Activated naive CD4-positive, alpha-beta T cell treated with anti-CD3 and anti-CD28 coated beads, Interleukin-2, amount 10 ng/mL, durations not matched to agents 7 days and 5 days (primary cell): ENCODE measurements around the gene MT1E.
"Not testable (repeated sequence)": the region's sequence is repeated elsewhere in the genome, so short reads cannot be mapped to it uniquely, and the experiment has no call there.

Source experiments
- CTCF ChIA-PET: fragments of 350-600 bp; sonication (Branson Sonifier 250); formaldehyde crosslinking; loops from one replicate; lab custom pipeline; 2021; ENCODE audit warnings: antibody characterized with exemption; lab: Charles Lee
- DNase-seq: peaks from one replicate; pipeline ENCODE4 v3.0.0-alpha.2; 2020
- H3K27ac Mint-ChIP-seq: one replicate; pipeline ENCODE4 v1.8.0; 2021; ENCODE audit warnings: mild to moderate bottlenecking, moderate library complexity, mixed read lengths
- H3K27me3 Mint-ChIP-seq: one replicate; pipeline ENCODE4 v1.8.0; 2021; ENCODE audit warnings: mild to moderate bottlenecking, mixed read lengths
- H3K36me3 Mint-ChIP-seq: one replicate; pipeline ENCODE4 v1.8.0; 2021; ENCODE audit warnings: mixed read lengths
- H3K4me1 Mint-ChIP-seq: one replicate; pipeline ENCODE4 v1.8.0; 2021; ENCODE audit warnings: mixed read lengths
- H3K4me3 Mint-ChIP-seq: one replicate; pipeline ENCODE4 v1.8.0; 2021; ENCODE audit warnings: mild to moderate bottlenecking, moderate library complexity, mixed read lengths
- H3K9me3 Mint-ChIP-seq: one replicate; pipeline ENCODE4 v1.8.0; 2021; ENCODE audit warnings: mixed read lengths

The MT1E gene

GRCh38 chr16:56625140-56625942, at the start of gene MT1E:
TSS of gene MT1E (plus strand) at chr16:56625781. CDS start at chr16:56625852, 71 bp downstream.
- CTCF ChIA-PET: interaction anchor here (1.3 kb wide), 1 partner anchor 19 kb away, joined by 4 read pairs; no protein-coding TSS in a partner anchor

GRCh38 chr16:56576585-56577299, 48.8 kb upstream of the MT1E start:
- DNase-seq: peak; percentile 91

More at GRCh38 chr16:56625140-56625942, at the start of gene MT1E:
- no peaks in the 10 kb centered on the region for H3K9me3 Mint-ChIP-seq
- H3K4me1 Mint-ChIP-seq: peaks cover 22% of the 10 kb centered on the region
- H3K27ac Mint-ChIP-seq: peak within 1 kb of the TSS; percentile 84
- peak; percentile 67 for DNase-seq
- H3K27me3 Mint-ChIP-seq: peaks cover 80% of the 10 kb centered on the region
- peak within 1 kb of the TSS; percentile 79 for H3K4me3 Mint-ChIP-seq
- peaks cover 2% of the 10 kb centered on the region for H3K36me3 Mint-ChIP-seq

GRCh38 chr16:56577300-56577625, 48.3 kb upstream of the MT1E start:
- H3K4me3 Mint-ChIP-seq: no peak overlapping the region
- peaks cover 2% of the 10 kb centered on the region for H3K9me3 Mint-ChIP-seq
- DNase-seq: no peak
- peaks cover 37% of the 10 kb centered on the region for H3K27me3 Mint-ChIP-seq
- H3K27ac Mint-ChIP-seq: no peak overlapping the region
- no peaks in the 10 kb centered on the region for H3K36me3 Mint-ChIP-seq
- CTCF ChIA-PET: interaction anchor here (0.6 to 3.2 kb wide), 24 partner anchors 8 to 292 kb away, joined by 3 to 79 read pairs (median 6); no protein-coding TSS in a partner anchor
- H3K4me1 Mint-ChIP-seq: peaks cover 7% of the 10 kb centered on the region

More at GRCh38 chr16:56576585-56577299, 48.8 kb upstream of the MT1E start:
- no peak overlapping the region for H3K4me3 Mint-ChIP-seq
- no peak overlapping the region for H3K27ac Mint-ChIP-seq
- peaks cover 7% of the 10 kb centered on the region for H3K4me1 Mint-ChIP-seq
- peaks cover 2% of the 10 kb centered on the region for H3K9me3 Mint-ChIP-seq
- peaks cover 33% of the 10 kb centered on the region for H3K27me3 Mint-ChIP-seq
- no peaks in the 10 kb centered on the region for H3K36me3 Mint-ChIP-seq
- CTCF ChIA-PET: interaction anchor here (0.6 to 3.2 kb wide), 32 partner anchors 9 to 506 kb away, joined by 3 to 79 read pairs (median 4); no protein-coding TSS in a partner anchor

GRCh38 chr16:56580391-56581048, 45.1 kb upstream of the MT1E start:
- Mint-ChIP-seq H3K36me3 (no peaks in the 10 kb centered on the region), H3K4me1 (peaks cover 7% of the 10 kb centered on the region), H3K27me3 (peaks cover 50% of the 10 kb centered on the region), H3K27ac (no peak overlapping the region), H3K4me3 (no peak overlapping the region), H3K9me3 (no peaks in the 10 kb centered on the region)
- DNase-seq: no peak
- CTCF ChIA-PET: interaction anchor here (1.0 kb wide), 1 partner anchor 122 kb away, joined by 4 read pairs; no protein-coding TSS in a partner anchor

GRCh38 chr16:56582911-56583310, 42.7 kb upstream of the MT1E start:
- H3K27ac Mint-ChIP-seq, DNase-seq, H3K4me1 Mint-ChIP-seq, H3K9me3 Mint-ChIP-seq, H3K4me3 Mint-ChIP-seq, H3K36me3 Mint-ChIP-seq: not testable (repeated sequence)
- CTCF ChIA-PET: interaction anchor here (1.0 to 2.9 kb wide), 4 partner anchors 9 to 120 kb away, joined by 3 to 26 read pairs (median 3); no protein-coding TSS in a partner anchor
- peaks cover 66% of the 10 kb centered on the region for H3K27me3 Mint-ChIP-seq

- Mint-ChIP-seq H3K27ac (no peak overlapping the region), H3K27me3 (peaks cover 73% of the 10 kb centered on the region), H3K36me3 (no peaks in the 10 kb centered on the region), H3K4me3 (no peak overlapping the region), H3K4me1 (no peaks in the 10 kb centered on the region), H3K9me3 (no peaks in the 10 kb centered on the region)
- no peak for DNase-seq
- CTCF ChIA-PET: interaction anchor here (1.2 to 2.9 kb wide), 3 partner anchors 9 to 119 kb away, joined by 3 to 26 read pairs (median 3); no protein-coding TSS in a partner anchor
Observed at GRCh38 chr16:56583351-56584168, 42.0 kb upstream of the MT1E start.

- peaks cover 4% of the 10 kb centered on the region for H3K4me1 Mint-ChIP-seq
- no peak overlapping the region for H3K4me3 Mint-ChIP-seq
- H3K27me3 Mint-ChIP-seq: peaks cover 80% of the 10 kb centered on the region
- no peaks in the 10 kb centered on the region for H3K36me3 Mint-ChIP-seq
- no peak overlapping the region for H3K27ac Mint-ChIP-seq
- no peaks in the 10 kb centered on the region for H3K9me3 Mint-ChIP-seq
- CTCF ChIA-PET: no interaction called here
- DNase-seq: no peak
Observed at GRCh38 chr16:56584276-56584675, 41.3 kb upstream of the MT1E start.

- CTCF ChIA-PET: no interaction called here
- H3K4me1 Mint-ChIP-seq: peaks cover 15% of the 10 kb centered on the region
- H3K36me3 Mint-ChIP-seq: no peaks in the 10 kb centered on the region
- H3K4me3 Mint-ChIP-seq: peak overlapping the region; percentile 78
- no peak overlapping the region for H3K27ac Mint-ChIP-seq
- no peaks in the 10 kb centered on the region for H3K9me3 Mint-ChIP-seq
- DNase-seq: no peak
- H3K27me3 Mint-ChIP-seq: peaks cover 81% of the 10 kb centered on the region
Observed at GRCh38 chr16:56588781-56589140, 36.8 kb upstream of the MT1E start.

- peak; percentile 47 for DNase-seq
- Mint-ChIP-seq H3K27me3 (peaks cover 78% of the 10 kb centered on the region), H3K9me3 (no peaks in the 10 kb centered on the region), H3K27ac (no peak within 1 kb of the TSS), H3K4me1 (peaks cover 15% of the 10 kb centered on the region), H3K36me3 (no peaks in the 10 kb centered on the region), H3K4me3 (peak within 1 kb of the TSS; percentile 78)
- CTCF ChIA-PET: no interaction called here
Observed at GRCh38 chr16:56589141-56590039, 36.2 kb upstream of the MT1E start, which contains the start of gene MT3. TSS of gene MT3 (plus strand) at chr16:56589528. CDS start at chr16:56589591, 63 bp downstream.

GRCh38 chr16:56591377-56592060, 34.1 kb upstream of the MT1E start:
- CTCF ChIA-PET: interaction anchor here (1.1 to 1.8 kb wide), 6 partner anchors 9 to 111 kb away, joined by 3 to 11 read pairs (median 5); no protein-coding TSS in a partner anchor
- Mint-ChIP-seq H3K27me3 (peaks cover 73% of the 10 kb centered on the region), H3K27ac (no peak overlapping the region)

GRCh38 chr16:56593573-56594291, 31.8 kb upstream of the MT1E start:
- no peaks in the 10 kb centered on the region for H3K36me3 Mint-ChIP-seq
- DNase-seq: no peak
- H3K27ac Mint-ChIP-seq: no peak overlapping the region
- peaks cover 18% of the 10 kb centered on the region for H3K4me1 Mint-ChIP-seq
- peaks cover 60% of the 10 kb centered on the region for H3K27me3 Mint-ChIP-seq
- H3K9me3 Mint-ChIP-seq: no peaks in the 10 kb centered on the region
- CTCF ChIA-PET: interaction anchor here (0.9 kb wide), 1 partner anchor 109 kb away, joined by 4 read pairs; no protein-coding TSS in a partner anchor
- H3K4me3 Mint-ChIP-seq: no peak overlapping the region

More at GRCh38 chr16:56591377-56592060, 34.1 kb upstream of the MT1E start:
- H3K4me1 Mint-ChIP-seq: peaks cover 15% of the 10 kb centered on the region
- H3K36me3 Mint-ChIP-seq: no peaks in the 10 kb centered on the region
- H3K4me3 Mint-ChIP-seq: no peak overlapping the region
- no peak for DNase-seq
- H3K9me3 Mint-ChIP-seq: no peaks in the 10 kb centered on the region
